Adrenal gland (tissue), 5 donors: ENCODE measurements around the gene SLC30A9.

Source experiments
- POLR2A ChIP-seq, 2 donors: fragments of 450-650 bp; IDR thresholded peaks; one replicate each; pipeline ENCODE4 v1.6.1; 2017; ENCODE audit warnings: antibody characterized with exemption in 2 of 2, mild to moderate bottlenecking in 2 of 2, moderate library complexity in 1 of 2
- TF ChIP-seq, protein P1 (sequence below), 6 experiments: fragments of 450-650 bp in 4 of 6; fragments of 200-600 bp in 2 of 6; sonication (generic) in 1 of 6; IDR thresholded peaks; 1 replicate in 5 of 6; 2 replicates in 1 of 6; pipeline versions ENCODE4 v1.5.1 to v1.8.0; 2016 to 2021; ENCODE audit warnings: antibody characterized with exemption in 6 of 6, mild to moderate bottlenecking in 2 of 6, moderate library complexity in 1 of 6
- donor health status: DM: no; HTN: no; CAD: no.

DNA sequence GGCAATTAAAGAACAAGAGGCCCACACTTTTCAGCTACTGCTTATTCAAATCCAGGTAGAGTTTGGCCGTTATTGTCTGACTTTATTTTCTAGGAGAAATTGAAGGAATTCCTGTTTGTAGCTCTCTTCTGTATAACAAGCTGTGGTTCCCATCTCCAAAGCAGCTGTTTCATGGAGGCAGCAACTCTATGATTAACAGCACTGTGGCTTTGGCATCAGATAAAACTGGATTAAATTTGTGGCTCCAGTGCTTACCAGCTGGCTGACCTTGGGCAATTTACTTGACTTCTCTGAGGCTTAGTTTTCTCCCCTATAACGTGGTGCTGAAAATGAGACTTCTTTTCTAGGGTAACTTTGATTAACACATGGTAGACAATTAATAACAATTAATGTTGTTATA, 28.1 kb downstream of the SLC30A9 start:
- TF ChIP-seq, protein P1, sequence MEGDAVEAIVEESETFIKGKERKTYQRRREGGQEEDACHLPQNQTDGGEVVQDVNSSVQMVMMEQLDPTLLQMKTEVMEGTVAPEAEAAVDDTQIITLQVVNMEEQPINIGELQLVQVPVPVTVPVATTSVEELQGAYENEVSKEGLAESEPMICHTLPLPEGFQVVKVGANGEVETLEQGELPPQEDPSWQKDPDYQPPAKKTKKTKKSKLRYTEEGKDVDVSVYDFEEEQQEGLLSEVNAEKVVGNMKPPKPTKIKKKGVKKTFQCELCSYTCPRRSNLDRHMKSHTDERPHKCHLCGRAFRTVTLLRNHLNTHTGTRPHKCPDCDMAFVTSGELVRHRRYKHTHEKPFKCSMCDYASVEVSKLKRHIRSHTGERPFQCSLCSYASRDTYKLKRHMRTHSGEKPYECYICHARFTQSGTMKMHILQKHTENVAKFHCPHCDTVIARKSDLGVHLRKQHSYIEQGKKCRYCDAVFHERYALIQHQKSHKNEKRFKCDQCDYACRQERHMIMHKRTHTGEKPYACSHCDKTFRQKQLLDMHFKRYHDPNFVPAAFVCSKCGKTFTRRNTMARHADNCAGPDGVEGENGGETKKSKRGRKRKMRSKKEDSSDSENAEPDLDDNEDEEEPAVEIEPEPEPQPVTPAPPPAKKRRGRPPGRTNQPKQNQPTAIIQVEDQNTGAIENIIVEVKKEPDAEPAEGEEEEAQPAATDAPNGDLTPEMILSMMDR (IDR thresholded peaks at IDR 0.05), result no peak
- no peak for TF ChIP-seq POLR2A (IDR thresholded peaks at IDR 0.05)
